Measurements from ENCODE around the gene DLL1. TPM values are rescaled to one million over a fixed set of nuclear protein-coding genes. Genes with fewer than 3 reads are reported as not detected.
"Not testable (repeated sequence)": the region's sequence is repeated elsewhere in the genome, so short reads cannot be mapped to it uniquely, and the experiment has no call there.

The DLL1 gene
- total RNA-seq, 2 experiments from 2014 or later: 10.7 to 12.3 TPM

DNA sequence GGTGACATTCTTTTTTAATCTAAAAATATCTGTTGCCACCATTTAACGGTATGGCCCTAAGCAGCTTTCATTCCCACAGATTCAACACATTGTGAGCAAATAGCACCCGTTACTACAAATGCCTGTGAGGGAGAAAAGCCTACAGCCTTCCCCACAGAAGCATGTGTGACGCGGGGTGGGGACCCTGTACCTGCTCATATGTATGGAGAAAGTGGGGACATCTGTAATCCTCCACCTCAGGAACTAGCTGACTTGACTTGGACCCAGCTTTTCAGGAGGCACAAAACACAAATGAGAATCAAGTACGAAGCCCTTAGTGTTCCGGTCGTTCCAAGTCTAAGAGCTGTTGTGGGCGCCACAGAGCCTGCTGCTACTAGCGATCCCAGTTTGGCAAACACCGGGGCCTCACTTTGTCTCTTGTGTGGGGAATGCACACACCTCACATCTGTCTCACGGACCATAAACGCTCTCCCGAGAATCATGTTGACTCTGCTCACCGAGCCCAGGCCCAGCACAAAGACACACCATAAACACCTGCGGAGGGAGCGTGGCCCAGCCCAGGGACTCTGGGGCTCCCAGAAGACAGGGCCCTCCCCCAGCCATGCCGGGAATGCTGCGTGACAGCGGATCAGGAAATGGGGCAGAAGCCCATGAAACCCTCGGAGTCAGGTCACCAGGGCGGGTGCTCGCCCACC lies 21.6 kb downstream of the DLL1 start:
- CTCF ChIA-PET: no interaction called here
- peaks cover 22% of the 10 kb centered on the region for H3K27me3 Mint-ChIP-seq (ENCODE audit: low read depth)
- no peak overlapping the region for H3K27ac Mint-ChIP-seq
- POLR2A ChIA-PET: interaction anchor here (0.6 kb wide), 1 partner anchor 411 kb away, joined by 3 read pairs; no protein-coding TSS in a partner anchor
- H3K9me3 Mint-ChIP-seq (ENCODE audit: insufficient read depth): no peaks in the 10 kb centered on the region
- DNase-seq (no peak), ATAC-seq (no peak)
- peaks cover 26% of the 10 kb centered on the region for H3K4me1 Mint-ChIP-seq (ENCODE audit: low read depth)
- H3K36me3 Mint-ChIP-seq (ENCODE audit: low read depth): no peaks in the 10 kb centered on the region
- H3K4me3 Mint-ChIP-seq: no peak overlapping the region

- ChIA-PET CTCF (no interaction called here), POLR2A (no interaction called here)
- DNase-seq: no peak
- no peak for ATAC-seq
- Mint-ChIP-seq H3K36me3 (ENCODE audit: low read depth) (no peaks in the 10 kb centered on the region), H3K4me3 (no peak overlapping the region), H3K9me3 (ENCODE audit: insufficient read depth) (no peaks in the 10 kb centered on the region), H3K4me1 (ENCODE audit: low read depth) (peaks cover 20% of the 10 kb centered on the region), H3K27ac (no peak overlapping the region), H3K27me3 (ENCODE audit: low read depth) (peaks cover 20% of the 10 kb centered on the region)
Observed at GRCh38 chr6:170268216-170269129, 22.4 kb downstream of the DLL1 start.

DNA sequence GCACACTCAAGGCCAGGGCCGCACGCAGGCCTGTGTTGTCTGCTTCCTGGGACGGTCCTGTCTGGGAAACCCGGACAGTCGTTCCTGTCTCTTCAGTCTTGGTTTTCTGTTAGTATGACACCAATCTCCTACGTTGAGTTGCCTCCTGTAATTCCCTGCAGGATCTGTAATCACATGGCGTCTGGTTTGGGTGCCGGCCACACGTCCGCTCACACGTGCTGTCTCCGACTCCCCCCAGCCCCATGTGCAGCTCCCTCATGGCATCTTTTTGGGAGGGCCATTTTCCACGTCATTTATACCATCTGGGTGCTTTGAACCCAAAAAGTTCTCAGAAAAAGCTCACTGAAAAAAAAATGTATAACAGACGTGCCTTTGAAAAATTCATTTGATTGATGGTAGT lies 23.2 kb downstream of the DLL1 start:
- ATAC-seq: no peak
- Mint-ChIP-seq H3K27me3 (ENCODE audit: low read depth) (peaks cover 25% of the 10 kb centered on the region), H3K4me3 (no peak overlapping the region), H3K9me3 (ENCODE audit: insufficient read depth) (no peaks in the 10 kb centered on the region), H3K27ac (no peak overlapping the region), H3K4me1 (ENCODE audit: low read depth) (peaks cover 17% of the 10 kb centered on the region), H3K36me3 (ENCODE audit: low read depth) (no peaks in the 10 kb centered on the region)
- ChIA-PET POLR2A (no interaction called here), CTCF (no interaction called here)
- DNase-seq: no peak

- CTCF ChIA-PET: no interaction called here
- Mint-ChIP-seq H3K9me3 (ENCODE audit: insufficient read depth) (no peaks in the 10 kb centered on the region), H3K27me3 (ENCODE audit: low read depth) (peaks cover 27% of the 10 kb centered on the region), H3K36me3 (ENCODE audit: low read depth) (no peaks in the 10 kb centered on the region), H3K27ac (no peak overlapping the region), H3K4me3 (no peak overlapping the region), H3K4me1 (ENCODE audit: low read depth) (peaks cover 2% of the 10 kb centered on the region)
- DNase-seq (no peak), ATAC-seq (no peak)
- POLR2A ChIA-PET: no interaction called here
Observed at GRCh38 chr6:170266061-170266825, 24.6 kb downstream of the DLL1 start.

DNA sequence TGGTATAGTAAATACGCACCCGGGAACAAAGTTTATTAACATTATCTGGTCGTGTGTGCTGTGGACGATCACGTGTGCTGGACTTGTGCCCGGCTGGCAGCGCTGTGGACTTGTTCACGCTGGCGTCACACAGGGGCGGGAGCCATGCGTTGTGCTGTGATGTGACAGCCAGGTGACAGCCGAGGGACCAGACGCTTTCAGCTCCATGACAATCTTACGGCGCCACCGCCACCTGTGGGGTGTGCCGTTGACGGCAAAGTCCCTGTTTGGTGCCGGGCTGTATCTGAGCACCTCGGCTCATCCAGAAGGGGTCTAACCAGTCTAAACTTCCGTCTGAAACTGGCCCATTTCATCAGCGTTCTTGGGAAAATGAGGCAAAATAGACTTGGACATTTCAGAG lies 25.2 kb downstream of the DLL1 start:
- H3K4me1 Mint-ChIP-seq (ENCODE audit: low read depth): no peaks in the 10 kb centered on the region
- ATAC-seq (no peak), DNase-seq (no peak)
- no peak overlapping the region for H3K4me3 Mint-ChIP-seq
- ChIA-PET CTCF (no interaction called here), POLR2A (no interaction called here)
- H3K27me3 Mint-ChIP-seq (ENCODE audit: low read depth): peaks cover 26% of the 10 kb centered on the region
- H3K36me3 Mint-ChIP-seq (ENCODE audit: low read depth): no peaks in the 10 kb centered on the region
- H3K27ac Mint-ChIP-seq: no peak overlapping the region
- no peaks in the 10 kb centered on the region for H3K9me3 Mint-ChIP-seq (ENCODE audit: insufficient read depth)

- CTCF ChIA-PET; DNase-seq; ATAC-seq; H3K36me3 Mint-ChIP-seq (ENCODE audit: low read depth); H3K9me3 Mint-ChIP-seq (ENCODE audit: insufficient read depth); POLR2A ChIA-PET; H3K4me3 Mint-ChIP-seq; H3K27ac Mint-ChIP-seq; H3K4me1 Mint-ChIP-seq (ENCODE audit: low read depth): not testable (repeated sequence)
- H3K27me3 Mint-ChIP-seq (ENCODE audit: low read depth): peaks cover 30% of the 10 kb centered on the region
Observed at GRCh38 chr6:170264644-170265043, 26.2 kb downstream of the DLL1 start.

DNA sequence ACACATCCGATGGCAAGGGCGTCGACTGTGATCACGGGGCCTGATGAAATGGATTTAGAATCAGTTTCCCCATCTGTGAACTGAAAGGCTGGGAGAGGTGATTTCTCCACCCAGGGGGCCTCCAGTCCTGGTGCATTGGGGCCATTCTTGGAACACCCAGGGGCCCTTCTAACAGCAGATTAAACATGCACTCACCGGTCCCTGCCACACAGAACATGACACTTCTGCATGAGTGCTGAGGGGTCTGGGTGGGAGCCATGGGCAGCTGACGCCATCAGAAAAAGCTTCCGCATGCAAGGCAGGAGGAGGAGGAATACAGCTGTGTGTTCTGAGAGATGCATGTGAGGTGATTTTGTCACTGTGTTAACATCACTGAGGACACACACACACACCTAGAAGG lies 26.8 kb downstream of the DLL1 start:
- ATAC-seq (no peak), DNase-seq (no peak)
- Mint-ChIP-seq H3K4me3 (no peak overlapping the region), H3K36me3 (ENCODE audit: low read depth) (no peaks in the 10 kb centered on the region), H3K27me3 (ENCODE audit: low read depth) (peaks cover 30% of the 10 kb centered on the region), H3K4me1 (ENCODE audit: low read depth) (no peaks in the 10 kb centered on the region), H3K9me3 (ENCODE audit: insufficient read depth) (no peaks in the 10 kb centered on the region), H3K27ac (no peak overlapping the region)
- ChIA-PET CTCF (no interaction called here), POLR2A (no interaction called here)

- POLR2A ChIA-PET: interaction anchor here (0.6 kb wide), 1 partner anchor 837 kb away, joined by 3 read pairs; no protein-coding TSS in a partner anchor
- Mint-ChIP-seq H3K4me1 (ENCODE audit: low read depth) (no peaks in the 10 kb centered on the region), H3K9me3 (ENCODE audit: insufficient read depth) (no peaks in the 10 kb centered on the region), H3K4me3 (no peak overlapping the region), H3K27me3 (ENCODE audit: low read depth) (peaks cover 30% of the 10 kb centered on the region), H3K27ac (no peak overlapping the region), H3K36me3 (ENCODE audit: low read depth) (no peaks in the 10 kb centered on the region)
- CTCF ChIA-PET: no interaction called here
- no peak for DNase-seq
- no peak for ATAC-seq
Observed at GRCh38 chr6:170263410-170263809, 27.5 kb downstream of the DLL1 start.

DNA sequence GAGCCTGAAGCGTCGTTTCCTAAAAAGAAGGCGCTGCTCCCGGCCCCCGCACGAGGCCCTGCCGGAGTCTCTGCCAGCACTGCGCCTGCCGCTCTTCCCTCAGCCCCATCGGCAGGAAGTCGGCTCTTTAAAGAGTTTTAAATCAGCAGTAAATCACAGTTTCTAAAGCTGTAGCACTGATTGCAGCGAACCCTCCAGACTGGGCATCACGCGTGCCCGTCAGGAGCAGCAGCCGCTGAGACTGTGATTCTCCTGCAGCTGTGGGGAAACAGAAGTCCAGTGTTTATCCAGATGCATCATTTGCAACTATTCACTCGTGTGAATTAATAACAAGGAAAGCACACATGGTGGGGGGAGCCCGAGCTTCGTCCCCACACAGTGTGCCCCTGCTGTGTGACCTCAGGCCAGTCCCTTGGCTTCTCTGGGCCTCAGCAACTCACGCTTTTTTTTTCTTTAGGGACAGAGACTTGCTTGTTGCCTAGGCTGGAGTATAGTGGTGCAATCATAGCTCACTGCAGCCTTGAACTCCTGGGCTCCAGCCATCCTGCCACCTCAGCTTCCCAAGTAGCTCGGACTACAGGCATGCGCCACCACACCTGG lies 28.3 kb downstream of the DLL1 start:
- POLR2A ChIA-PET: interaction anchor here (0.6 kb wide), 1 partner anchor 836 kb away, joined by 3 read pairs; no protein-coding TSS in a partner anchor
- H3K27me3 Mint-ChIP-seq (ENCODE audit: low read depth): peaks cover 35% of the 10 kb centered on the region
- DNase-seq: no peak

GRCh38 chr6:170261643-170262488 lies 29.0 kb downstream of the DLL1 start:
- ChIA-PET CTCF (no interaction called here), POLR2A (no interaction called here)
- H3K4me1 Mint-ChIP-seq (ENCODE audit: low read depth): no peaks in the 10 kb centered on the region

More for the DNA sequence above, 28.3 kb downstream of the DLL1 start:
- CTCF ChIA-PET: interaction anchor here (0.8 kb wide), 1 partner anchor 9 kb away, joined by 3 read pairs; no protein-coding TSS in a partner anchor
- ATAC-seq: no peak
- Mint-ChIP-seq H3K36me3 (ENCODE audit: low read depth) (no peaks in the 10 kb centered on the region), H3K9me3 (ENCODE audit: insufficient read depth) (no peaks in the 10 kb centered on the region), H3K4me1 (ENCODE audit: low read depth) (no peaks in the 10 kb centered on the region), H3K27ac (no peak overlapping the region), H3K4me3 (no peak overlapping the region)

DNA sequence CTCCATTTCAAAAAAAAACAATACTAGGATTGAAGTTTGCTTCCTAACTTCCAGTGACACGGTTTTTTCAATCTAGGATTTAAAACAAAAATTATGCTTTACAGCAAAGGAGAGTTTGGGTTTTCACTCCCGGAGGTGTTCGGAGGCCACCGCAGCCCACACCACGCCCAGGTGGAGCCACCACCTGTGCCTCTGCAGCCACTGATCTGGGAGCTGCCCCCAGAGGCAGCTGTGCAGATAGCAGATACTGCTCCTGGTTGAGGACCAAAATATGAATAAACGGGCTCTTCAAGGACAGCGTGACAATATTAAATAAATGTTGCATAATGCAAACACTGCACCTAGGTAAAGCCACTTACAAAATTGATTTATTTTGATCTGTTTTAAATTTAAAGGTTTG lies 30.2 kb downstream of the DLL1 start:
- ChIA-PET CTCF (no interaction called here), POLR2A (no interaction called here)
- H3K36me3 Mint-ChIP-seq (ENCODE audit: low read depth): no peaks in the 10 kb centered on the region
- H3K27ac Mint-ChIP-seq: no peak overlapping the region
- H3K9me3 Mint-ChIP-seq (ENCODE audit: insufficient read depth): no peaks in the 10 kb centered on the region
- DNase-seq: no peak
- H3K4me1 Mint-ChIP-seq (ENCODE audit: low read depth): no peaks in the 10 kb centered on the region
- H3K4me3 Mint-ChIP-seq: no peak overlapping the region
- peaks cover 31% of the 10 kb centered on the region for H3K27me3 Mint-ChIP-seq (ENCODE audit: low read depth)
- ATAC-seq: no peak

More at GRCh38 chr6:170261643-170262488, 29.0 kb downstream of the DLL1 start:
- Mint-ChIP-seq H3K36me3 (ENCODE audit: low read depth) (no peaks in the 10 kb centered on the region), H3K9me3 (ENCODE audit: insufficient read depth) (no peaks in the 10 kb centered on the region), H3K4me3 (no peak overlapping the region), H3K27ac (no peak overlapping the region), H3K27me3 (ENCODE audit: low read depth) (peaks cover 36% of the 10 kb centered on the region)
- DNase-seq: no peak
- no peak for ATAC-seq

Data from activated CD8-positive, alpha-beta T cell treated with anti-CD3 and anti-CD28 coated beads, Interleukin-2, amount 10 ng/mL, durations not matched to agents 7 days and 5 days (primary cell).